ENCODE data around the gene SERINC3. TPM values are rescaled to one million over a fixed set of nuclear protein-coding genes. Genes with fewer than 3 reads are reported as not detected.
"Not testable (repeated sequence)": the region's sequence is repeated elsewhere in the genome, so short reads cannot be mapped to it uniquely, and the experiment has no call there.

SERINC3 gene
- total and polyA plus RNA-seq, 2 of the 8 experiments (the other 6 are each of a cell fraction or from before 2014, with no cell fraction given): 47.2 to 66.0 TPM

DNA sequence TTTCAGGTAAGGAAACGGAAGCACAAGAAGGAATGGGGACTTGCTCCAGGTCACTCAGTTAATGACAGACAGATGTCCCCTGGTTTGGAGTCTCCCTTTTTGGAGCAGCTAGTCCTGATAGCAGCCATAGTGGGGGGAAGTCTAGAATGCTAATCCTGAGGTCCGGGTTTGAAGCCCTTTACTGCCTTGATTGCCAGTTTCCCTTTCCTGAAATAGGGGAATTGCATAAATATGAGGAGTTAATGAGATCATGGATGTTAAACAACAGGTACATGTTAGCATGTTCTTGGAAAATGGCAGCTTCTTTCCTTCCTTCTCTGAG, 46.5 kb downstream of the SERINC3 start (continued):
- TF ChIP-seq BCL11A (IDR thresholded peaks at IDR 0.05; ENCODE audit: low read depth in 2 of 2, low read length in 2 of 2) (no peak), CHD2 (IDR thresholded peaks at IDR 0.05; ENCODE audit: low read length) (no peak), POLR2A (IDR thresholded peaks at IDR 0.05; ENCODE audit: control extremely low read depth in 1 of 2, low read depth in 2 of 2, low read length in 2 of 2) (no peak), RAD21 (IDR thresholded peaks at IDR 0.05 in 1 of 2, conservative IDR thresholded peaks at IDR 0.05 in 1 of 2; ENCODE audit: low read depth in 2 of 2, low read length in 2 of 2) (no peak)
- TF ChIP-seq, protein P1, sequence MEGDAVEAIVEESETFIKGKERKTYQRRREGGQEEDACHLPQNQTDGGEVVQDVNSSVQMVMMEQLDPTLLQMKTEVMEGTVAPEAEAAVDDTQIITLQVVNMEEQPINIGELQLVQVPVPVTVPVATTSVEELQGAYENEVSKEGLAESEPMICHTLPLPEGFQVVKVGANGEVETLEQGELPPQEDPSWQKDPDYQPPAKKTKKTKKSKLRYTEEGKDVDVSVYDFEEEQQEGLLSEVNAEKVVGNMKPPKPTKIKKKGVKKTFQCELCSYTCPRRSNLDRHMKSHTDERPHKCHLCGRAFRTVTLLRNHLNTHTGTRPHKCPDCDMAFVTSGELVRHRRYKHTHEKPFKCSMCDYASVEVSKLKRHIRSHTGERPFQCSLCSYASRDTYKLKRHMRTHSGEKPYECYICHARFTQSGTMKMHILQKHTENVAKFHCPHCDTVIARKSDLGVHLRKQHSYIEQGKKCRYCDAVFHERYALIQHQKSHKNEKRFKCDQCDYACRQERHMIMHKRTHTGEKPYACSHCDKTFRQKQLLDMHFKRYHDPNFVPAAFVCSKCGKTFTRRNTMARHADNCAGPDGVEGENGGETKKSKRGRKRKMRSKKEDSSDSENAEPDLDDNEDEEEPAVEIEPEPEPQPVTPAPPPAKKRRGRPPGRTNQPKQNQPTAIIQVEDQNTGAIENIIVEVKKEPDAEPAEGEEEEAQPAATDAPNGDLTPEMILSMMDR (IDR thresholded peaks at IDR 0.05; ENCODE audit: control extremely low read depth in 1 of 3, insufficient read depth in 1 of 3, low read depth in 1 of 3, low read length in 3 of 3): no peak
- TF ChIP-seq, protein P2, sequence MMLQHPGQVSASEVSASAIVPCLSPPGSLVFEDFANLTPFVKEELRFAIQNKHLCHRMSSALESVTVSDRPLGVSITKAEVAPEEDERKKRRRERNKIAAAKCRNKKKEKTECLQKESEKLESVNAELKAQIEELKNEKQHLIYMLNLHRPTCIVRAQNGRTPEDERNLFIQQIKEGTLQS (IDR thresholded peaks at IDR 0.05; ENCODE audit: insufficient read depth, low read depth, low read length): no peak

DNA sequence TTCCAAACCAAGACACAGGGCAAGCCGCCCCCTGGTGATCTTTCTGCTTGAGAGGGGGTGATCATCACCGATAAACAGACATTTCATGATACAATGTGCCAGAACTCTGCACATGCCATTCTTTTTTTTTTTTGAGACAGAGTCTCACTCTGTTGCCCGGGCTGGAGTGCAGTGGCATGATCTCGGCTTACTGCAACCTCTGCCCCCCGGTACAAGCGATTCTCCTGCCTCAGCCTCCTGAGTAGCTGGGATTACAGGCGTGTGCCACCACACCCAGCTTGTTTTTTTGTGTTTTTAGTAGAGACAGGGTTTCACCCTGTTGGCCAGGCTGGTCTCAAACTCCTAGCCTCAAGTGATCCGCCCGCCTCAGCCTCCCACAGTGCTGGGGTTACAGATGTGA, 49.6 kb downstream of the SERINC3 start:
- H3K56ac ChIP-seq (replicated peaks; ENCODE audit: insufficient read length, low read depth, low read length); H2BK5ac ChIP-seq (ENCODE audit: low read depth, low read length); H3K4me2 ChIP-seq (ENCODE audit: insufficient read depth in 1 of 2, low read depth in 2 of 2, low read length in 2 of 2); H3K23ac ChIP-seq (ENCODE audit: insufficient read length); H2BK12ac ChIP-seq (ENCODE audit: low read depth, low read length); H2BK15ac ChIP-seq (ENCODE audit: low read length); H3K27me3 ChIP-seq (replicated peaks in 1 of 4; ENCODE audit: control insufficient read depth in 3 of 4, extremely low read depth in 1 of 4, insufficient read depth in 3 of 4, low read length in 3 of 4); H3K36me3 ChIP-seq (ENCODE audit: control insufficient read depth in 2 of 4, insufficient read depth in 4 of 4, low read length in 3 of 4); DNase-seq (ENCODE audit: low read depth in 1 of 2, low spot score in 2 of 2); H4K91ac ChIP-seq (replicated peaks; ENCODE audit: insufficient read length, low read length); H2BK20ac ChIP-seq (ENCODE audit: low read length); H3K9me3 ChIP-seq (ENCODE audit: insufficient read depth in 2 of 2, low read depth in 1 of 2, low read length in 1 of 2); FAIRE-seq; H3K4me3 ChIP-seq (ENCODE audit: extremely low read depth in 1 of 4, insufficient read depth in 2 of 4, low read depth in 3 of 4, low read length in 4 of 4); H3K23me2 ChIP-seq (ENCODE audit: low read depth, low read length); H4K5ac ChIP-seq (ENCODE audit: insufficient read length, low read depth, low read length); H4K8ac ChIP-seq (ENCODE audit: extremely low read depth, insufficient read depth, low read length); H2BK120ac ChIP-seq (replicated peaks; ENCODE audit: low read depth, low read length); H3K4ac ChIP-seq (replicated peaks; ENCODE audit: insufficient read length, low read depth, low read length); H4K20me1 ChIP-seq (replicated peaks in 1 of 2; ENCODE audit: control insufficient read depth in 1 of 2, insufficient read depth in 2 of 2, low read length in 2 of 2); H3K14ac ChIP-seq (ENCODE audit: insufficient read length); H2AK5ac ChIP-seq (ENCODE audit: low read depth, low read length); POLR2A ChIA-PET (ENCODE audit: partially characterized antibody); H3K27ac ChIP-seq (ENCODE audit: low read depth, low read length); H3K79me1 ChIP-seq (ENCODE audit: low read depth, low read length); H3K18ac ChIP-seq (ENCODE audit: extremely low read depth, low read length); H3K9ac ChIP-seq (replicated peaks in 1 of 4; ENCODE audit: extremely low read depth in 1 of 4, low read depth in 3 of 4, low read length in 3 of 4); H2AFZ ChIP-seq (ENCODE audit: low read length): not testable (repeated sequence)
- Histone ChIP-seq H3K4me1 (replicated peaks in 1 of 4; ENCODE audit: control insufficient read depth in 3 of 4, insufficient read depth in 4 of 4, low read length in 3 of 4) (peaks cover 2 to 11% (median 3%) of the 10 kb centered on the region in 4 experiments; a peak in 5 of 7 replicates), H3K79me2 (ENCODE audit: control insufficient read depth in 1 of 2, insufficient read depth in 2 of 2, low read length in 2 of 2) (peaks cover 0 to 12% of the 10 kb centered on the region in 2 experiments; a peak in 2 of 4 replicates)
- 77% methylated on average over 8 of the region's 9 CpGs; no CpG with 5 or more reads in 1 of the 2 experiments for WGBS, 2 experiments (ENCODE audit: extremely low coverage in 1 of 2, insufficient coverage in 1 of 2, insufficient read length in 1 of 2, insufficient replicate concordance in 2 of 2, low coverage in 1 of 2, low lambda C conversion rate in 2 of 2, missing lambda C conversion rate in 1 of 2)
- CTCF ChIA-PET (ENCODE audit: partially characterized antibody): interaction anchor here (1.0 to 3.7 kb wide), 10 partner anchors 13 to 255 kb away, joined by 3 to 26 read pairs (median 13); no protein-coding TSS in a partner anchor
